ENCODE data around the gene GPANK1. TPM values are rescaled to one million over a fixed set of nuclear protein-coding genes. Genes with fewer than 3 reads are reported as not detected.
A peak's percentile ranks its signal among the peaks of the same experiment; 100 is the strongest.

GPANK1 gene
- total RNA-seq, 1 experiment from 2014 or later = 11.5 TPM

- BruUV-seq (replicated peaks) = no TSS peak
- TF ChIP-seq CTCF (conservative IDR thresholded peaks at IDR 0.05) (no peak), EZH2 (IDR thresholded peaks at IDR 0.05; ENCODE audit: low read depth) (no peak)
- Histone ChIP-seq H3K27ac (no peak overlapping the region), H3K9me3 (ENCODE audit: insufficient read depth, low read depth) (no peaks in the 10 kb centered on the region), H3F3A (ENCODE audit: insufficient read depth, low read depth) (peaks cover 23% of the 10 kb centered on the region), H3K27me3 (ENCODE audit: insufficient read depth, low read depth) (no peaks in the 10 kb centered on the region), H3K4me3 (peak overlapping the region; percentile 90; the same call in 1 of the 2 replicates), H2AFZ (no peak overlapping the region), H3K79me2 (ENCODE audit: low read depth) (peaks cover 67% of the 10 kb centered on the region), H3K4me1 (replicated peaks; ENCODE audit: insufficient read depth) (peaks cover 37% of the 10 kb centered on the region), H3K4me2 (peak overlapping the region; percentile 95), H3K36me3 (ENCODE audit: low read depth) (peaks cover 23% of the 10 kb centered on the region), H3K9me2 (ENCODE audit: insufficient read depth) (no peaks in the 10 kb centered on the region), H4K20me1 (ENCODE audit: insufficient read depth) (peaks cover 10% of the 10 kb centered on the region; the same call in 1 of the 2 replicates)
- POLR2A ChIA-PET (ENCODE audit: unreplicated experiment) = interaction anchor here (0.6 kb wide), 2 partner anchors 72 to 73 kb away, joined by 3 to 13 read pairs; no protein-coding TSS in a partner anchor
- CTCF ChIA-PET = no interaction called here
- no peak for DNase-seq
- intact Hi-C loops (cut with micrococcal nuclease; ENCODE audit: unreplicated experiment) = loop anchor here (10.0 kb wide), 1 partner anchor 511 kb away; the partner anchor contains the start of genes AGPAT1 and RNF5
These were observed 1.5 kb downstream of the GPANK1 start for GRCh38 chr6:31663126-31663960.

- Histone ChIP-seq H3K4me2 (no peak overlapping the region), H3K9me3 (ENCODE audit: insufficient read depth, low read depth) (no peaks in the 10 kb centered on the region), H3K36me3 (ENCODE audit: low read depth) (peaks cover 17% of the 10 kb centered on the region; the same call in 1 of the 2 replicates), H3K27ac (no peak overlapping the region), H3K27me3 (ENCODE audit: insufficient read depth, low read depth) (no peaks in the 10 kb centered on the region), H4K20me1 (ENCODE audit: insufficient read depth) (0 out of 2 replicates have a peak, but pooled peaks cover 7% of the 10 kb centered on the region), H2AFZ (no peak overlapping the region), H3K9me2 (ENCODE audit: insufficient read depth) (no peaks in the 10 kb centered on the region), H3K79me2 (ENCODE audit: low read depth) (peaks cover 67% of the 10 kb centered on the region), H3K4me1 (replicated peaks; ENCODE audit: insufficient read depth) (peaks cover 32% of the 10 kb centered on the region), H3F3A (ENCODE audit: insufficient read depth, low read depth) (peaks cover 23% of the 10 kb centered on the region), H3K4me3 (no peak overlapping the region)
- ChIA-PET CTCF (no interaction called here), POLR2A (ENCODE audit: unreplicated experiment) (no interaction called here)
- BruUV-seq (replicated peaks) = no TSS peak
- intact Hi-C loops (cut with micrococcal nuclease; ENCODE audit: unreplicated experiment) = loop anchor here (10.0 kb wide), 1 partner anchor 513 kb away; the partner anchor contains the start of genes AGPAT1 and RNF5
- DNase-seq = no peak
- TF ChIP-seq EZH2 (IDR thresholded peaks at IDR 0.05; ENCODE audit: low read depth) (no peak), CTCF (conservative IDR thresholded peaks at IDR 0.05) (no peak)
These were observed 2.6 kb downstream of the GPANK1 start for GRCh38 chr6:31662124-31662723.
